Adrenal gland (tissue), 12 donors: Measurements from ENCODE around the gene SH2D4B. TPM values are rescaled to one million over a fixed set of nuclear protein-coding genes. Genes with fewer than 3 reads are reported as not detected.

Source experiments
- DNase-seq, 7 donors: peaks; one replicate each; pipeline ENCODE4 v3.0.0-alpha.2; 2019 to 2020
- H3K27ac ChIP-seq, 5 donors: fragments of 200-600 bp; sonication (generic) in 4 of 5; 1 replicate in 3 of 5; 2 replicates in 2 of 5; pipeline versions ENCODE4 v1.5.1 to v1.8.0; 2016 to 2020; ENCODE audit warnings: mild to moderate bottlenecking in 1 of 5
- H3K27me3 ChIP-seq: fragments of 200-600 bp; 2 replicates; pipeline ENCODE4 v1.8.0; 2021
- H3K36me3 ChIP-seq, 2 donors: fragments of 200-600 bp; replicated peaks in 1 of 2; 1 replicate in 1 of 2; 2 replicates in 1 of 2; pipeline versions ENCODE4 v1.5.1 to v1.8.0; 2018 to 2022
- H3K4me1 ChIP-seq, 2 donors: fragments of 200-600 bp; replicated peaks in 1 of 2; 1 replicate in 1 of 2; 2 replicates in 1 of 2; pipeline versions ENCODE4 v1.5.1 to v1.8.0; 2018 to 2021
- H3K4me3 ChIP-seq, 4 donors: fragments of 200-600 bp; sonication (generic) in 3 of 4; one replicate each; pipeline ENCODE4 v1.5.1; 2016 to 2018
- H3K9me3 ChIP-seq, 3 donors: fragments of 200-600 bp; sonication (generic) in 1 of 3; replicated peaks in 1 of 3; 1 replicate in 2 of 3; 2 replicates in 1 of 3; pipeline versions ENCODE4 v1.5.1 to v1.8.0; 2016 to 2021
- CTCF ChIP-seq, 6 experiments: fragments of 450-650 bp in 4 of 6; fragments of 200-600 bp in 2 of 6; sonication (generic) in 1 of 6; IDR thresholded peaks; 1 replicate in 5 of 6; 2 replicates in 1 of 6; pipeline versions ENCODE4 v1.5.1 to v1.8.0; 2016 to 2021; ENCODE audit warnings: antibody characterized with exemption in 6 of 6, mild to moderate bottlenecking in 2 of 6, moderate library complexity in 1 of 6
- POLR2A ChIP-seq, 2 donors: fragments of 450-650 bp; IDR thresholded peaks; one replicate each; pipeline ENCODE4 v1.6.1; 2017; ENCODE audit warnings: antibody characterized with exemption in 2 of 2, mild to moderate bottlenecking in 2 of 2, moderate library complexity in 1 of 2
- WGBS, 4 donors: extraction: QIAGEN DNeasy Blood & Tissue Kit in 2 of 4; methylation state at CpG; one replicate each; pipeline versions ENCODE4 v1.1.5 to v1.1.7; 2013 to 2017; 5-methylcytosine and 5-hydroxymethylcytosine counted together
- intact Hi-C, 2 donors: fragments of 100-400 bp; cut with DNase I; formaldehyde crosslinking; loops; one replicate each; pipeline versions ENCODE4 v1.14.1 to v1.15.0; 2022 to 2023
- polyA plus RNA-seq, 3 donors: library from polyadenylated mRNA; stranded (reverse); fragments of 200-250 nt in 2 of 3; fragments of 350-450 nt in 1 of 3; fragmentation: Illumina TruSeq in 1 of 3; extraction: RNeasy Lipid Tissue Mini Kit (QIAGEN cat#74804) in 1 of 3; gene quantifications; one replicate each; pipeline ENCODE4 v1.2.3, GENCODE V29; 2013 to 2014
- total RNA-seq, 9 donors: library from RNA; depleted of rRNA in 4 of 9; stranded (reverse); fragments of >200 nt in 4 of 9; fragments of 120-200 nt in 1 of 9; fragmentation: NEBNext Ultra II Directional in 1 of 9; extraction: Animal tissue kit (Norgen Biotek cat#: 25700) in 1 of 9; gene quantifications; one replicate each; pipeline versions ENCODE4 v1.1.0 to v1.2.4, GENCODE V29; 2013 to 2023
- donor health status: healthy with polysubstance abuse.
- donor health status: Bipolar disorder and iron deficiency.
- donor health status: DM: yes; HTN: yes; CAD: no.
- donor health status: DM: no; HTN: no; CAD: no.
- donor health status: DM: no; HTN: no; CAD: no.
- donor health status: DM: yes; HTN: yes; CAD: no.

Gene SH2D4B
- total and polyA plus RNA-seq, 12 donors = 0.06 to 0.35 (median 0.07) TPM; not detected in 9

GRCh38 chr10:80509403-80510161, 28.1 kb upstream of the SH2D4B start:
- Histone ChIP-seq H3K4me3 (no peak overlapping the region), H3K27ac (peak overlapping the region in 2 of 5 donors; percentile 31 to 89), H3K27me3 (no peaks in the 10 kb centered on the region), H3K9me3 (no peaks in the 10 kb centered on the region), H3K36me3 (peaks cover 0 to 40% of the 10 kb centered on the region in 2 donors), H3K4me1 (peaks cover 0 to 45% of the 10 kb centered on the region in 2 donors)
- intact Hi-C loops = loop anchor here (10.0 kb wide), 1 partner anchor 125 kb away; no protein-coding TSS in a partner anchor
- WGBS, 4 donors = 71 to 79% (median 75%) methylated on average over 16 to 18 of the region's 18 CpGs
- DNase-seq = peak in 6 of 7 donors; percentile 40 to 70 (median 50)
- no peak for TF ChIP-seq POLR2A (IDR thresholded peaks at IDR 0.05)
- no peak for TF ChIP-seq CTCF (IDR thresholded peaks at IDR 0.05)

GRCh38 chr10:80512031-80512526, 25.6 kb upstream of the SH2D4B start:
- Histone ChIP-seq H3K27me3 (no peaks in the 10 kb centered on the region), H3K4me3 (no peak overlapping the region), H3K36me3 (peaks cover 0 to 59% of the 10 kb centered on the region in 2 donors), H3K4me1 (peaks cover 0 to 38% of the 10 kb centered on the region in 2 donors), H3K9me3 (no peaks in the 10 kb centered on the region), H3K27ac (no peak overlapping the region)
- no peak for TF ChIP-seq CTCF (IDR thresholded peaks at IDR 0.05)
- TF ChIP-seq POLR2A (IDR thresholded peaks at IDR 0.05) = no peak
- WGBS, 4 donors = 83 to 93% (median 88%) methylated on average over 3 to 10 of the region's 10 CpGs
- peak in 1 of 7 donors; percentile 45 for DNase-seq
- intact Hi-C loops = no loop called here

GRCh38 chr10:80513106-80513505, 24.6 kb upstream of the SH2D4B start:
- WGBS, 4 donors = 87 to 94% (median 90%) methylated on average over 5 to 6 of the region's 6 CpGs
- H3K36me3 ChIP-seq = peaks cover 0 to 62% of the 10 kb centered on the region in 2 donors
- no peak for TF ChIP-seq CTCF (IDR thresholded peaks at IDR 0.05)
- intact Hi-C loops = no loop called here
- H3K27ac ChIP-seq = no peak overlapping the region
- peak in 1 of 7 donors; percentile 39 for DNase-seq
- no peak overlapping the region for H3K4me3 ChIP-seq
- H3K9me3 ChIP-seq = no peaks in the 10 kb centered on the region
- no peaks in the 10 kb centered on the region for H3K27me3 ChIP-seq
- peaks cover 6 to 38% of the 10 kb centered on the region in 2 donors for H3K4me1 ChIP-seq

- TF ChIP-seq POLR2A (IDR thresholded peaks at IDR 0.05) (no peak), CTCF (IDR thresholded peaks at IDR 0.05) (no peak)
- Histone ChIP-seq H3K4me3 (no peak overlapping the region), H3K4me1 (peaks cover 6 to 28% of the 10 kb centered on the region in 2 donors), H3K9me3 (no peaks in the 10 kb centered on the region), H3K36me3 (peaks cover 0 to 64% of the 10 kb centered on the region in 2 donors), H3K27ac (peak overlapping the region in 1 of 5 donors; percentile 79), H3K27me3 (no peaks in the 10 kb centered on the region)
- DNase-seq = peak in 1 of 7 donors; percentile 33
- WGBS, 4 donors = 87 to 92% (median 90%) methylated on average over 5 of the region's 5 CpGs
- intact Hi-C loops = no loop called here
Observed at GRCh38 chr10:80515511-80515910, 22.2 kb upstream of the SH2D4B start.
